Measurements from ENCODE around the gene TFPI. TPM values are rescaled to one million over a fixed set of nuclear protein-coding genes. Genes with fewer than 3 reads are reported as not detected.

TFPI gene
- total and polyA plus RNA-seq, 2 donors (not counting 3 experiments of a cell fraction or from before 2014, with no cell fraction given), result 177 to 286 TPM

DNA sequence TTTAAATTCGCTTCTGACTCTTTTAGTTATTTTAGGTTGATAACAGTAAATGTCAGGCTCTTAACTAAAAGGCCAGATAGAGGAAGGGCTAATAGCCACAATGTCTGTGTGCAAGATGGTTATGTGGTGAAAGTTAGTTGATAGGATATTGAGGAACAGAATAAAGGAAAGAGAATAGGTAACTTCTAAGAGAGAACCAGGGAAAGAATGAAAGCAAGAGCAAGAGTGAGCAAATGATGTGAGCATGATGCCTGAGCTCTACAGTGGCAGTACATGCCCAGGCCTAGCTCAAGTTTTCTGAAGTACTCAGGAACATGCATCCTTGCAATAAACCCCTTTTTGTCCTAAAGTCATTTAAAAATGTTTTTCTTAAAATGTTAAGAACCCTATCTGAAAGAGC, 12.5 kb upstream of the TFPI start:
- intact Hi-C loops (cut with micrococcal nuclease), result no loop called here
- H3K9ac ChIP-seq (replicated peaks; ENCODE audit: extremely low read depth, insufficient read depth, low read length), result no peak overlapping the region
- TF ChIP-seq MYC (IDR thresholded peaks at IDR 0.05; ENCODE audit: low read depth, low read length) (no peak), GATA2 (IDR thresholded peaks at IDR 0.05; ENCODE audit: insufficient read depth, insufficient read length, low read depth, low read length) (no peak), JUN (IDR thresholded peaks at IDR 0.05; ENCODE audit: borderline replicate concordance, insufficient read depth, insufficient read length, low read depth) (no peak), POLR2AphosphoS5 (IDR thresholded peaks at IDR 0.05; ENCODE audit: insufficient read depth, low read depth, low read length) (no peak)
- TF ChIP-seq, protein P1, sequence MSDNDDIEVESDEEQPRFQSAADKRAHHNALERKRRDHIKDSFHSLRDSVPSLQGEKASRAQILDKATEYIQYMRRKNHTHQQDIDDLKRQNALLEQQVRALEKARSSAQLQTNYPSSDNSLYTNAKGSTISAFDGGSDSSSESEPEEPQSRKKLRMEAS (IDR thresholded peaks at IDR 0.05; ENCODE audit: insufficient read depth, insufficient read length), result no peak
- peaks cover 30% of the 10 kb centered on the region for H3K4me1 ChIP-seq (ENCODE audit: control insufficient read depth, extremely low read depth, insufficient read depth, low read length)
- no peak overlapping the region for H3K4me2 ChIP-seq (ENCODE audit: insufficient read depth, low read length)
- H2AFZ ChIP-seq (ENCODE audit: low read depth, low read length), result no peak overlapping the region
- H3K36me3 ChIP-seq (ENCODE audit: control insufficient read depth in 2 of 2, extremely low read depth in 1 of 2, insufficient read depth in 2 of 2, low read length in 2 of 2), result no peaks in the 10 kb centered on the region
- DNase-seq (ENCODE audit: low read depth, low spot score), result no peak
- no peaks in the 10 kb centered on the region for H3K79me2 ChIP-seq (ENCODE audit: control insufficient read depth, insufficient read depth, low read length)
- H3K27ac ChIP-seq (ENCODE audit: insufficient read depth, low read depth, low read length), result no peak overlapping the region
- H3K9me1 ChIP-seq (replicated peaks; ENCODE audit: control insufficient read depth, extremely low read depth, insufficient read depth, low read length), result no peaks in the 10 kb centered on the region
- dilution Hi-C loops (cut with MboI; ENCODE audit: extremely low pct_ligation_motif_present, low sequenced_read_pairs), result no loop called here
- no peak overlapping the region for H3K4me3 ChIP-seq (replicated peaks in 1 of 3; ENCODE audit: insufficient read depth in 1 of 3, low read depth in 1 of 3, low read length in 3 of 3)
- H3K27me3 ChIP-seq (ENCODE audit: control insufficient read depth in 2 of 2, insufficient read depth in 2 of 2, low read length in 2 of 2), result no peaks in the 10 kb centered on the region
- no TSS peak for BruUV-seq (replicated peaks)
- POLR2A ChIA-PET, result interaction anchor here (1.3 kb wide), 1 partner anchor 12 kb away, joined by 4 read pairs; the partner anchor contains the start of gene TFPI
- no peak for FAIRE-seq
- H4K20me1 ChIP-seq (replicated peaks; ENCODE audit: control insufficient read depth, extremely low read depth, insufficient read depth, low read length), result no peaks in the 10 kb centered on the region
- CTCF ChIA-PET, result interaction anchor here (0.6 to 4.9 kb wide), 7 partner anchors 9 to 66 kb away, joined by 3 to 53 read pairs (median 7); partner anchors contain the start of gene TFPI
- no peaks in the 10 kb centered on the region for H3K9me3 ChIP-seq (replicated peaks; ENCODE audit: control insufficient read depth, insufficient read depth, low read length)

DNA sequence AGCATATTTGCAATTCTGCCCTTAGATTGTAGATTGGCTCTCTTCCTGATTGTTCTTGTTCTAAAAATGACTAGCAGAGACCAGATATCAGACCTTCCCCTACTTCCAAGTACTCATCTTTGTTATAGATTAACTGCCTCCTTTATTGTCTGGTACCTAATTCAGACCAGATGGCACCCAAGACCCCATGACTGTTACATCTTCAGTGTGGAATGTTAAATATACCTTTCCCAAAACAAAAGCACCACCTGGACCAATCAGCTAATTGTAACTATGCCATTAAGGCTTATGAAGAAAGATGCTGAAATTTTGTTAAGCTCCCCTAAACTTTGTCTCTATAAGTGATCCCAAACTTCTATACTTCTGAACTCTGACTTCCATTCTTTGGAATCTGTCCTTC, 12.0 kb upstream of the TFPI start:
- no peak for DNase-seq (ENCODE audit: low read depth, low spot score)
- Histone ChIP-seq H3K4me3 (replicated peaks in 1 of 3; ENCODE audit: insufficient read depth in 1 of 3, low read depth in 1 of 3, low read length in 3 of 3) (no peak overlapping the region), H3K9ac (replicated peaks; ENCODE audit: extremely low read depth, insufficient read depth, low read length) (no peak overlapping the region), H4K20me1 (replicated peaks; ENCODE audit: control insufficient read depth, extremely low read depth, insufficient read depth, low read length) (no peaks in the 10 kb centered on the region), H2AFZ (ENCODE audit: low read depth, low read length) (no peak overlapping the region), H3K27me3 (ENCODE audit: control insufficient read depth in 2 of 2, insufficient read depth in 2 of 2, low read length in 2 of 2) (no peaks in the 10 kb centered on the region), H3K9me1 (replicated peaks; ENCODE audit: control insufficient read depth, extremely low read depth, insufficient read depth, low read length) (no peaks in the 10 kb centered on the region), H3K27ac (ENCODE audit: insufficient read depth, low read depth, low read length) (no peak overlapping the region), H3K79me2 (ENCODE audit: control insufficient read depth, insufficient read depth, low read length) (no peaks in the 10 kb centered on the region), H3K4me1 (ENCODE audit: control insufficient read depth, extremely low read depth, insufficient read depth, low read length) (peaks cover 30% of the 10 kb centered on the region), H3K36me3 (ENCODE audit: control insufficient read depth in 2 of 2, extremely low read depth in 1 of 2, insufficient read depth in 2 of 2, low read length in 2 of 2) (no peaks in the 10 kb centered on the region), H3K9me3 (replicated peaks; ENCODE audit: control insufficient read depth, insufficient read depth, low read length) (no peaks in the 10 kb centered on the region), H3K4me2 (ENCODE audit: insufficient read depth, low read length) (no peak overlapping the region)
- intact Hi-C loops (cut with micrococcal nuclease) (no loop called here), dilution Hi-C loops (cut with MboI; ENCODE audit: extremely low pct_ligation_motif_present, low sequenced_read_pairs) (no loop called here)
- BruUV-seq (replicated peaks), result no TSS peak
- TF ChIP-seq FOS (IDR thresholded peaks at IDR 0.05; ENCODE audit: borderline replicate concordance, insufficient read depth, low read length) (no peak), GATA2 (IDR thresholded peaks at IDR 0.05; ENCODE audit: insufficient read depth, insufficient read length, low read depth, low read length) (no peak), JUN (IDR thresholded peaks at IDR 0.05; ENCODE audit: borderline replicate concordance, insufficient read depth, insufficient read length, low read depth) (no peak), POLR2AphosphoS5 (IDR thresholded peaks at IDR 0.05; ENCODE audit: insufficient read depth, low read depth, low read length) (no peak), EZH2 (IDR thresholded peaks at IDR 0.05; ENCODE audit: borderline replicate concordance, low read depth, low read length, severe bottlenecking) (no peak), MYC (IDR thresholded peaks at IDR 0.05; ENCODE audit: low read depth, low read length) (no peak), POLR2A (IDR thresholded peaks at IDR 0.05; ENCODE audit: low read depth, low read length) (no peak)
- TF ChIP-seq, protein P1 (IDR thresholded peaks at IDR 0.05; ENCODE audit: insufficient read depth, insufficient read length), result no peak
- TF ChIP-seq, protein P2, sequence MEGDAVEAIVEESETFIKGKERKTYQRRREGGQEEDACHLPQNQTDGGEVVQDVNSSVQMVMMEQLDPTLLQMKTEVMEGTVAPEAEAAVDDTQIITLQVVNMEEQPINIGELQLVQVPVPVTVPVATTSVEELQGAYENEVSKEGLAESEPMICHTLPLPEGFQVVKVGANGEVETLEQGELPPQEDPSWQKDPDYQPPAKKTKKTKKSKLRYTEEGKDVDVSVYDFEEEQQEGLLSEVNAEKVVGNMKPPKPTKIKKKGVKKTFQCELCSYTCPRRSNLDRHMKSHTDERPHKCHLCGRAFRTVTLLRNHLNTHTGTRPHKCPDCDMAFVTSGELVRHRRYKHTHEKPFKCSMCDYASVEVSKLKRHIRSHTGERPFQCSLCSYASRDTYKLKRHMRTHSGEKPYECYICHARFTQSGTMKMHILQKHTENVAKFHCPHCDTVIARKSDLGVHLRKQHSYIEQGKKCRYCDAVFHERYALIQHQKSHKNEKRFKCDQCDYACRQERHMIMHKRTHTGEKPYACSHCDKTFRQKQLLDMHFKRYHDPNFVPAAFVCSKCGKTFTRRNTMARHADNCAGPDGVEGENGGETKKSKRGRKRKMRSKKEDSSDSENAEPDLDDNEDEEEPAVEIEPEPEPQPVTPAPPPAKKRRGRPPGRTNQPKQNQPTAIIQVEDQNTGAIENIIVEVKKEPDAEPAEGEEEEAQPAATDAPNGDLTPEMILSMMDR (IDR thresholded peaks at IDR 0.05; ENCODE audit: extremely low read depth in 1 of 2, insufficient read depth in 1 of 2, low read depth in 1 of 2, low read length in 2 of 2), result no peak
- ChIA-PET POLR2A (interaction anchor here (1.3 kb wide), 1 partner anchor 12 kb away, joined by 4 read pairs; the partner anchor contains the start of gene TFPI), CTCF (interaction anchor here (1.1 to 4.9 kb wide), 6 partner anchors 9 to 66 kb away, joined by 3 to 53 read pairs (median 8); partner anchors contain the start of gene TFPI)
- no peak for FAIRE-seq
